HEK293 (cell line): ENCODE measurements around the gene MLLT6.

Experiments used
- CTCF ChIA-PET: fragments of 350-600 bp; formaldehyde crosslinking; extraction: SDS; loops from one replicate; lab custom pipeline; 2021; ENCODE audit warnings: antibody characterized with exemption; lab: Yijun Ruan, JAX
- POLR2A ChIA-PET: fragments of 300-600 bp; formaldehyde crosslinking; extraction: SDS; loops from one replicate; lab custom pipeline; 2020; ENCODE audit warnings: antibody characterized with exemption, inconsistent platforms; lab: Yijun Ruan, JAX
- H3K27ac ChIP-seq: fragments of 200-500 bp; sonication (Bioruptor generic); 2 replicates; pipeline ENCODE4 v1.5.1; 2014; ENCODE audit warnings: low read depth, low read length, control low read depth, inconsistent platforms; ENCODE audit errors: extremely low read depth
- H3K36me3 ChIP-seq, 2 experiments: fragments of 200-500 bp in 1 of 2; sonication (Bioruptor generic) in 1 of 2; 1 replicate in 1 of 2; 2 replicates in 1 of 2; pipeline ENCODE4 v1.5.1; 2014 to 2017; ENCODE audit warnings: inconsistent platforms in 2 of 2, low read length in 2 of 2; ENCODE audit not compliant: control insufficient read depth in 2 of 2, insufficient read depth in 1 of 2
- H3K4me1 ChIP-seq: fragments of 200-500 bp; sonication (Bioruptor generic); 2 replicates; pipeline ENCODE4 v1.5.1; 2014; ENCODE audit warnings: mild to moderate bottlenecking, low read length, inconsistent platforms; ENCODE audit not compliant: control insufficient read depth, insufficient read depth
- H3K4me3 ChIP-seq: 2 replicates; pipeline ENCODE4 v1.5.1; 2011; ENCODE audit warnings: low read depth, mild to moderate bottlenecking, control low read depth, low read length, moderate library complexity
- H3K9me3 ChIP-seq: fragments of 200-500 bp; sonication (Bioruptor generic); 2 replicates; pipeline ENCODE4 v1.5.1; 2014; ENCODE audit warnings: low read depth, low read length, inconsistent platforms; ENCODE audit not compliant: control insufficient read depth, insufficient read depth
- EGR2 ChIP-seq: fragments of 450-650 bp; formaldehyde crosslinking; IDR thresholded peaks from 2 replicates; pipeline ENCODE4 v1.5.1; 2016; ENCODE audit warnings: low read depth, missing biosample characterization, missing genetic modification characterization
- GFI1B ChIP-seq: fragments of 450-650 bp; formaldehyde crosslinking; IDR thresholded peaks from 2 replicates; pipeline ENCODE4 v1.5.1; 2016; ENCODE audit warnings: missing biosample characterization, missing genetic modification characterization
- GLI4 ChIP-seq: fragments of 450-650 bp; formaldehyde crosslinking; IDR thresholded peaks from 2 replicates; pipeline ENCODE4 v1.5.1; 2016; ENCODE audit warnings: missing biosample characterization, missing genetic modification characterization
- GLIS2 ChIP-seq: fragments of 450-650 bp; formaldehyde crosslinking; IDR thresholded peaks from 2 replicates; pipeline ENCODE4 v1.5.1; 2016; ENCODE audit warnings: missing biosample characterization, missing genetic modification characterization
- KLF9 ChIP-seq: fragments of 450-650 bp; formaldehyde crosslinking; IDR thresholded peaks from 2 replicates; pipeline ENCODE4 v1.5.1; 2016; ENCODE audit warnings: missing biosample characterization, missing genetic modification characterization, low read depth
- PRDM1 ChIP-seq: fragments of 450-650 bp; formaldehyde crosslinking; IDR thresholded peaks from 2 replicates; pipeline ENCODE4; 2016; ENCODE audit warnings: missing biosample characterization, missing genetic modification characterization
- SCRT1 ChIP-seq: fragments of 450-650 bp; formaldehyde crosslinking; IDR thresholded peaks from 2 replicates; pipeline ENCODE4 v1.5.1; 2016; ENCODE audit warnings: missing biosample characterization, missing genetic modification characterization, borderline replicate concordance
- SP3 ChIP-seq: fragments of 450-650 bp; formaldehyde crosslinking; IDR thresholded peaks from 2 replicates; pipeline ENCODE4 v1.5.1; 2016; ENCODE audit warnings: missing biosample characterization, missing genetic modification characterization
- ZBTB49 ChIP-seq: fragments of 450-650 bp; formaldehyde crosslinking; IDR thresholded peaks from 2 replicates; pipeline ENCODE4 v1.5.1; 2016; ENCODE audit warnings: missing biosample characterization, missing genetic modification characterization, low read depth
- ZFHX2 ChIP-seq: fragments of 450-650 bp; formaldehyde crosslinking; conservative IDR thresholded peaks from 2 replicates; pipeline ENCODE4 v1.5.1; 2016; ENCODE audit warnings: missing biosample characterization, missing genetic modification characterization
- ZNF114 ChIP-seq: fragments of 450-650 bp; formaldehyde crosslinking; IDR thresholded peaks from 2 replicates; pipeline ENCODE4 v1.5.0; 2017; ENCODE audit warnings: missing biosample characterization, missing genetic modification characterization
- ZNF221 ChIP-seq: fragments of 450-650 bp; formaldehyde crosslinking; IDR thresholded peaks from 2 replicates; pipeline ENCODE4 v1.5.1; 2017; ENCODE audit warnings: missing biosample characterization, missing genetic modification characterization, borderline replicate concordance
- ZNF239 ChIP-seq: fragments of 450-650 bp; formaldehyde crosslinking; IDR thresholded peaks from 2 replicates; pipeline ENCODE4 v1.5.1; 2016; ENCODE audit warnings: missing biosample characterization, missing genetic modification characterization
- ZNF324 ChIP-seq: fragments of 450-650 bp; formaldehyde crosslinking; IDR thresholded peaks from 2 replicates; pipeline ENCODE4 v1.5.1; 2016; ENCODE audit warnings: missing biosample characterization, missing genetic modification characterization
- ZNF48 ChIP-seq: fragments of 450-650 bp; formaldehyde crosslinking; IDR thresholded peaks from 2 replicates; pipeline ENCODE4 v1.5.1; 2016; ENCODE audit warnings: missing biosample characterization, missing genetic modification characterization
- ZNF530 ChIP-seq: fragments of 450-650 bp; formaldehyde crosslinking; IDR thresholded peaks from 2 replicates; pipeline ENCODE4 v1.5.1; 2016; ENCODE audit warnings: low read depth, missing biosample characterization, missing genetic modification characterization
- ZNF544 ChIP-seq: fragments of 450-650 bp; formaldehyde crosslinking; IDR thresholded peaks from 2 replicates; pipeline ENCODE4 v1.5.0; 2017; ENCODE audit warnings: missing biosample characterization, missing genetic modification characterization
- ZNF624 ChIP-seq: fragments of 450-650 bp; formaldehyde crosslinking; IDR thresholded peaks from 2 replicates; pipeline ENCODE4 v1.5.1; 2017; ENCODE audit warnings: missing biosample characterization, missing genetic modification characterization
- ZNF626 ChIP-seq: fragments of 450-650 bp; sonication (Bioruptor Pico); formaldehyde crosslinking; IDR thresholded peaks from 2 replicates; pipeline ENCODE4 v1.5.1; 2018; ENCODE audit warnings: missing biosample characterization, missing genetic modification characterization, inconsistent platforms
- ZSCAN5A ChIP-seq: fragments of 450-650 bp; formaldehyde crosslinking; IDR thresholded peaks from 2 replicates; pipeline ENCODE4 v1.5.1; 2016; ENCODE audit warnings: missing biosample characterization, missing genetic modification characterization
- TF ChIP-seq, protein P1 (sequence below): fragments of 450-650 bp; formaldehyde crosslinking; conservative IDR thresholded peaks from 2 replicates; pipeline ENCODE4 v1.5.1; 2016; ENCODE audit warnings: low read depth, missing biosample characterization, missing genetic modification characterization
- TF ChIP-seq, protein P2 (sequence below): fragments of 450-650 bp; formaldehyde crosslinking; IDR thresholded peaks from 2 replicates; pipeline ENCODE4 v1.5.1; 2017; ENCODE audit warnings: missing biosample characterization, missing genetic modification characterization

The MLLT6 gene

DNA sequence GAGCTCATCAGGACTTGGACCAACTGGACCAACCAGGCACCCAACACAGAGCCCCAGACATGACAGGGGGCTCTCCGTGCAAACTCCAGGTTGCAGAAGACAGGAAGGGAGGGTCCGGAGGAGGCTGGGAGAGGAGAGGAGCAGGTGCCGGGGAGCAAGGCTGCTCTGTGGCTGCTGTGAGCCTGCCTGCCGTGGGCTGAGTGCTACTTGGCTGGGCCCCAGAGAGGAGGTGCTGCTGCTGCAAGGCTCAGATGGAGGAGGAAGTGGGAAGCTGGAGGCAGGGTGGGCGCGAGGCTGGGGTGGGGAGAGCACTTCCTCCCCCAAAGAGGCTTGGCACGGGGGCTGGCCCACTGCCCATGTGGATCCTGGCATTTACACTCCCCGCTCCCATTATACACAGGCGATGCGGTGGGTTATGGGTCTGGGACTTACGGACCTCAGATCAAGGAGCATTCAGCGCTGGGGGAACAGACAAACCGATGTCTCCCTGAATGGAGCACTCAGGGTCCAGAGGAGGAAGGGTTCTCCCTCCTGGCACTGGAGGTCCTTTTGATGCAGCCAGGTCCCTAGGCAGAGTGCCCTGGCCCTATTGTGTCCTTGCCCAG lies 46.2 kb upstream of the MLLT6 start:
- H3K4me3 ChIP-seq, result no peak overlapping the region
- CTCF ChIA-PET, result interaction anchor here (0.6 to 1.6 kb wide), 3 partner anchors 8 to 167 kb away, joined by 3 to 9 read pairs (median 3); no protein-coding TSS in a partner anchor
- H3K9me3 ChIP-seq, result no peaks in the 10 kb centered on the region
- H3K27ac ChIP-seq, result no peak overlapping the region
- peak; percentile 91 for TF ChIP-seq ZFHX2 (tag by site-specific recombination)
- no peak for TF ChIP-seq ZNF114
- TF ChIP-seq EGR2 (tag by site-specific recombination), result peak; percentile 95
- TF ChIP-seq GLI4 (tag by site-specific recombination), result no peak
- TF ChIP-seq, all 188 proteins: peak for 2
- POLR2A ChIA-PET, result no interaction called here
- no peaks in the 10 kb centered on the region for H3K36me3 ChIP-seq
- no peaks in the 10 kb centered on the region for H3K4me1 ChIP-seq

DNA sequence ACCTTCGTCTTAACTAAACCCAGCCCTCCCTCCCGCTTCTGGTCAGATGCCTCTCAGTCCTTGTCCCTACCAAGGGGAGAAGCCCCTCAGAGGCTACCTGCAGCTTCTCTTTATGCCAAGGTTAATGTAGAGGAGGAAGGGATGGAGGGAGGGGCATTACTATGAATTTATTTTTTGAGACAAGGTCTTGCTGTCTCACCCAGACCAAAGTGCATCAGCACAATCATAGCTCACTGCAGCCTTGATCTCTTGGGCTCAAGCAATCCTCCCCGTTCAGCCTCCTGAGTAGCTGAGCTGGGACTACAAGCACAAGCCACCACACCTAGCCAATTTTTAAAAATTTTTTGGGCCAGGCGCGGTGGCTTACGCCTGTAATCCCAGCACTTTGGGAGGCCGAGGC lies 45.7 kb upstream of the MLLT6 start:
- no peak overlapping the region for H3K27ac ChIP-seq
- TF ChIP-seq ZNF221 (tag by site-specific recombination) (no peak), GFI1B (tag by site-specific recombination) (no peak), ZNF48 (tag by site-specific recombination) (no peak), ZNF626 (tag by site-specific recombination) (no peak), PRDM1 (tag by site-specific recombination) (no peak), ZNF239 (no peak), ZSCAN5A (tag by site-specific recombination) (no peak), ZNF530 (tag by site-specific recombination) (no peak), ZNF324 (no peak), ZNF624 (tag by site-specific recombination) (no peak), ZNF544 (tag by site-specific recombination) (no peak), ZBTB49 (no peak), SCRT1 (tag by site-specific recombination) (no peak), GLIS2 (no peak), SP3 (tag by site-specific recombination) (no peak), ZNF114 (no peak), KLF9 (tag by site-specific recombination) (no peak)
- TF ChIP-seq, protein P1, sequence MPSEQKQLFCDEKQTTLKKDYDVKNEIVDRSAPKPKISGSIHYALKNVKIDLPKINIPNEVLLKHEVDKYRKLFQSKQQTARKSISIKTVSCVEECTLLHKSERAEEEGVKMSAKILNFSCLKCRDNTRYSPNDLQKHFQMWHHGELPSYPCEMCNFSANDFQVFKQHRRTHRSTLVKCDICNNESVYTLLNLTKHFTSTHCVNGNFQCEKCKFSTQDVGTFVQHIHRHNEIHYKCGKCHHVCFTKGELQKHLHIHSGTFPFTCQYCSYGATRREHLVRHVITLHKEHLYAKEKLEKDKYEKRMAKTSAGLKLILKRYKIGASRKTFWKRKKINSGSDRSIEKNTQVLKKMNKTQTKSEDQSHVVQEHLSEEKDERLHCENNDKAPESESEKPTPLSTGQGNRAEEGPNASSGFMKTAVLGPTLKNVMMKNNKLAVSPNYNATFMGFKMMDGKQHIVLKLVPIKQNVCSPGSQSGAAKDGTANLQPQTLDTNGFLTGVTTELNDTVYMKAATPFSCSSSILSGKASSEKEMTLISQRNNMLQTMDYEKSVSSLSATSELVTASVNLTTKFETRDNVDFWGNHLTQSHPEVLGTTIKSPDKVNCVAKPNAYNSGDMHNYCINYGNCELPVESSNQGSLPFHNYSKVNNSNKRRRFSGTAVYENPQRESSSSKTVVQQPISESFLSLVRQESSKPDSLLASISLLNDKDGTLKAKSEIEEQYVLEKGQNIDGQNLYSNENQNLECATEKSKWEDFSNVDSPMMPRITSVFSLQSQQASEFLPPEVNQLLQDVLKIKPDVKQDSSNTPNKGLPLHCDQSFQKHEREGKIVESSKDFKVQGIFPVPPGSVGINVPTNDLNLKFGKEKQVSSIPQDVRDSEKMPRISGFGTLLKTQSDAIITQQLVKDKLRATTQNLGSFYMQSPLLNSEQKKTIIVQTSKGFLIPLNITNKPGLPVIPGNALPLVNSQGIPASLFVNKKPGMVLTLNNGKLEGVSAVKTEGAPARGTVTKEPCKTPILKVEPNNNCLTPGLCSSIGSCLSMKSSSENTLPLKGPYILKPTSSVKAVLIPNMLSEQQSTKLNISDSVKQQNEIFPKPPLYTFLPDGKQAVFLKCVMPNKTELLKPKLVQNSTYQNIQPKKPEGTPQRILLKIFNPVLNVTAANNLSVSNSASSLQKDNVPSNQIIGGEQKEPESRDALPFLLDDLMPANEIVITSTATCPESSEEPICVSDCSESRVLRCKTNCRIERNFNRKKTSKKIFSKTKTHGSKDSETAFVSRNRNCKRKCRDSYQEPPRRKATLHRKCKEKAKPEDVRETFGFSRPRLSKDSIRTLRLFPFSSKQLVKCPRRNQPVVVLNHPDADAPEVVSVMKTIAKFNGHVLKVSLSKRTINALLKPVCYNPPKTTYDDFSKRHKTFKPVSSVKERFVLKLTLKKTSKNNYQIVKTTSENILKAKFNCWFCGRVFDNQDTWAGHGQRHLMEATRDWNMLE (tag by site-specific recombination), result no peak
- TF ChIP-seq, protein P2, sequence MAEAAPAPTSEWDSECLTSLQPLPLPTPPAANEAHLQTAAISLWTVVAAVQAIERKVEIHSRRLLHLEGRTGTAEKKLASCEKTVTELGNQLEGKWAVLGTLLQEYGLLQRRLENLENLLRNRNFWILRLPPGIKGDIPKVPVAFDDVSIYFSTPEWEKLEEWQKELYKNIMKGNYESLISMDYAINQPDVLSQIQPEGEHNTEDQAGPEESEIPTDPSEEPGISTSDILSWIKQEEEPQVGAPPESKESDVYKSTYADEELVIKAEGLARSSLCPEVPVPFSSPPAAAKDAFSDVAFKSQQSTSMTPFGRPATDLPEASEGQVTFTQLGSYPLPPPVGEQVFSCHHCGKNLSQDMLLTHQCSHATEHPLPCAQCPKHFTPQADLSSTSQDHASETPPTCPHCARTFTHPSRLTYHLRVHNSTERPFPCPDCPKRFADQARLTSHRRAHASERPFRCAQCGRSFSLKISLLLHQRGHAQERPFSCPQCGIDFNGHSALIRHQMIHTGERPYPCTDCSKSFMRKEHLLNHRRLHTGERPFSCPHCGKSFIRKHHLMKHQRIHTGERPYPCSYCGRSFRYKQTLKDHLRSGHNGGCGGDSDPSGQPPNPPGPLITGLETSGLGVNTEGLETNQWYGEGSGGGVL (tag by site-specific recombination), result no peak
- H3K4me3 ChIP-seq, result no peak overlapping the region
- ChIA-PET POLR2A (no interaction called here), CTCF (interaction anchor here (1.6 kb wide), 1 partner anchor 9 kb away, joined by 9 read pairs; no protein-coding TSS in a partner anchor)
- no peaks in the 10 kb centered on the region for H3K4me1 ChIP-seq
- H3K9me3 ChIP-seq, result no peaks in the 10 kb centered on the region
- H3K36me3 ChIP-seq, result no peaks in the 10 kb centered on the region
